ENCODE measurements around the gene IL12RB1. TPM values are rescaled to one million over a fixed set of nuclear protein-coding genes. Genes with fewer than 3 reads are reported as not detected.
"Not testable (repeated sequence)": the region's sequence is repeated elsewhere in the genome, so short reads cannot be mapped to it uniquely, and the experiment has no call there.

IL12RB1 gene
- total and polyA plus RNA-seq, 10 of the 15 experiments (the other 5 are each of a cell fraction or from before 2014, with no cell fraction given): 2.8 to 29.9 (median 17.6) TPM

DNA sequence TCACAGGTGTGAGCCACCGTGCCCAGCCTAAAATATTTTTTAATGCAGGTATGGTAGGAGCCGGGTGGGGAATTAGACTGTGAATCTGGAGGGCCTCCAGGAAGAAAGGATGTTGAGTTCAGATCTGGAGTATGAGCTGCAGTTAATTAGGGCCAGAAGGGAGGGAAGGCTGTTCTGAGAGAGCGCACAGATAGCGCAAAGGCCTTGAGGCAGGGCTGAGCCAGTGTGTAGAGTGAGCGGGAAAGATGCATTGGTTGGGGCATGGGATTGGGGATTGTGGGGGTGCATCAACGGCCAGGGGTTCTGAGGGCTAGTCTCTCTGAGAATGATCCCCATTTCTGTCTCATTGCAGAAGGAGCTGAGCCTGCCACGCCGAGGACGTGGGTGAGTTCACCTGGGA is 20.5 kb upstream of the IL12RB1 start (continued):
- TF ChIP-seq, protein P1, sequence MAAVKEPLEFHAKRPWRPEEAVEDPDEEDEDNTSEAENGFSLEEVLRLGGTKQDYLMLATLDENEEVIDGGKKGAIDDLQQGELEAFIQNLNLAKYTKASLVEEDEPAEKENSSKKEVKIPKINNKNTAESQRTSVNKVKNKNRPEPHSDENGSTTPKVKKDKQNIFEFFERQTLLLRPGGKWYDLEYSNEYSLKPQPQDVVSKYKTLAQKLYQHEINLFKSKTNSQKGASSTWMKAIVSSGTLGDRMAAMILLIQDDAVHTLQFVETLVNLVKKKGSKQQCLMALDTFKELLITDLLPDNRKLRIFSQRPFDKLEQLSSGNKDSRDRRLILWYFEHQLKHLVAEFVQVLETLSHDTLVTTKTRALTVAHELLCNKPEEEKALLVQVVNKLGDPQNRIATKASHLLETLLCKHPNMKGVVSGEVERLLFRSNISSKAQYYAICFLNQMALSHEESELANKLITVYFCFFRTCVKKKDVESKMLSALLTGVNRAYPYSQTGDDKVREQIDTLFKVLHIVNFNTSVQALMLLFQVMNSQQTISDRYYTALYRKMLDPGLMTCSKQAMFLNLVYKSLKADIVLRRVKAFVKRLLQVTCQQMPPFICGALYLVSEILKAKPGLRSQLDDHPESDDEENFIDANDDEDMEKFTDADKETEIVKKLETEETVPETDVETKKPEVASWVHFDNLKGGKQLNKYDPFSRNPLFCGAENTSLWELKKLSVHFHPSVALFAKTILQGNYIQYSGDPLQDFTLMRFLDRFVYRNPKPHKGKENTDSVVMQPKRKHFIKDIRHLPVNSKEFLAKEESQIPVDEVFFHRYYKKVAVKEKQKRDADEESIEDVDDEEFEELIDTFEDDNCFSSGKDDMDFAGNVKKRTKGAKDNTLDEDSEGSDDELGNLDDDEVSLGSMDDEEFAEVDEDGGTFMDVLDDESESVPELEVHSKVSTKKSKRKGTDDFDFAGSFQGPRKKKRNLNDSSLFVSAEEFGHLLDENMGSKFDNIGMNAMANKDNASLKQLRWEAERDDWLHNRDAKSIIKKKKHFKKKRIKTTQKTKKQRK (IDR thresholded peaks at IDR 0.05; ENCODE audit: low read depth, low read length): no peak
- TF ChIP-seq, protein P2, sequence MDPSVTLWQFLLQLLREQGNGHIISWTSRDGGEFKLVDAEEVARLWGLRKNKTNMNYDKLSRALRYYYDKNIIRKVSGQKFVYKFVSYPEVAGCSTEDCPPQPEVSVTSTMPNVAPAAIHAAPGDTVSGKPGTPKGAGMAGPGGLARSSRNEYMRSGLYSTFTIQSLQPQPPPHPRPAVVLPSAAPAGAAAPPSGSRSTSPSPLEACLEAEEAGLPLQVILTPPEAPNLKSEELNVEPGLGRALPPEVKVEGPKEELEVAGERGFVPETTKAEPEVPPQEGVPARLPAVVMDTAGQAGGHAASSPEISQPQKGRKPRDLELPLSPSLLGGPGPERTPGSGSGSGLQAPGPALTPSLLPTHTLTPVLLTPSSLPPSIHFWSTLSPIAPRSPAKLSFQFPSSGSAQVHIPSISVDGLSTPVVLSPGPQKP (IDR thresholded peaks at IDR 0.05; ENCODE audit: low read depth, low read length): no peak

DNA sequence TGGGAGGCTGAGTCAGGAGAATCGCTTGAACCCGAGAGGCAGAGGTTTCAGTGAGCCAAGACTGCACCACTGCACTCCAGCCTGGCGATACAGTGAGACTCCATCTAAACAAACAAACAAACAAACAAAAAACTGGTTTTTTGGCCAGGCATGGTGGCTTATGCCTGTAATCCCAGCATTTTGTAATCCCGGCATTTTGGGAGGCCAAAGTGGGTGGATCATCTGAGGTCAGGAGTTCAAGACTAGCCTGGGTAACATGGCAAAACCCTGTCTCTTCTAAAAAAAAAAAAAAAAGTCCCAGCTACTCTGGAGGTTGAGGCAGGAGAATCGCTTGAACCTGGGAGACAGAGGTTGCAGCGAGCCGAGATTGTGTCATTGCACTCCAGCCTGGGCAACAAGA is 18.5 kb upstream of the IL12RB1 start:
- Histone ChIP-seq H3K79me2 (ENCODE audit: control insufficient read depth, insufficient read depth, low read length) (peaks cover 13% of the 10 kb centered on the region), H3K4me1 (ENCODE audit: control insufficient read depth, insufficient read depth, low read length) (peaks cover 46% of the 10 kb centered on the region)
- BruUV-seq (replicated peaks); H3K9ac ChIP-seq (ENCODE audit: control insufficient read depth, insufficient read depth, low read length); FAIRE-seq; H3K36me3 ChIP-seq (ENCODE audit: control insufficient read depth in 2 of 2, insufficient read depth in 2 of 2, low read length in 1 of 2); H2AFZ ChIP-seq (ENCODE audit: control insufficient read depth, low read depth, low read length); intact Hi-C loops (cut with micrococcal nuclease; ENCODE audit: unreplicated experiment); H3K4me3 ChIP-seq; ATAC-seq; SMC1A ChIA-PET (ENCODE audit: uncharacterized antibody, unreplicated experiment); H3K4me2 ChIP-seq (ENCODE audit: control insufficient read depth, insufficient read depth); H3K27ac ChIP-seq (ENCODE audit: control insufficient read depth, insufficient read depth); H3K27me3 ChIP-seq (replicated peaks in 1 of 2; ENCODE audit: control insufficient read depth in 2 of 2, insufficient read depth in 2 of 2, low read length in 1 of 2); H3K9me3 ChIP-seq (replicated peaks; ENCODE audit: control insufficient read depth, insufficient read depth, low read length); DNase-seq (ENCODE audit: low read depth, low spot score); in situ Hi-C loops (cut with MboI); H4K20me1 ChIP-seq (ENCODE audit: control insufficient read depth, insufficient read depth): not testable (repeated sequence)
- CTCF ChIA-PET: interaction anchor here (1.1 kb wide), 1 partner anchor 60 kb away, joined by 3 read pairs; no protein-coding TSS in a partner anchor
- POLR2A ChIA-PET: interaction anchor here (0.7 to 1.4 kb wide), 2 partner anchors 13 to 1520 kb away, joined by 3 to 9 read pairs; no protein-coding TSS in a partner anchor
- WGBS (ENCODE audit: insufficient coverage, insufficient replicate concordance, low lambda C conversion rate, missing lambda C conversion rate): 70% methylated on average over 7 of the region's 7 CpGs
- RAD21 ChIA-PET (ENCODE audit: unreplicated experiment): interaction anchor here (0.7 to 2.2 kb wide), 4 partner anchors 8 to 223 kb away, joined by 3 to 9 read pairs (median 5); partner anchors contain the start of gene IL12RB1

All from GM12878 (cell line).